Stomach (tissue), 19 donors: ENCODE data around the gene ARHGAP29. TPM values are rescaled to one million over a fixed set of nuclear protein-coding genes. Genes with fewer than 3 reads are reported as not detected.

ENCODE experiments used
- DNase-seq, 2 donors: peaks; one replicate each; pipeline versions ENCODE4 v3.0.0 to v3.0.0-alpha.2; 2013 to 2019
- H3K27ac ChIP-seq, 5 donors: fragments of 200-600 bp in 4 of 5; sonication (generic) in 4 of 5; one replicate each; pipeline ENCODE4 v1.5.1; 2013 to 2019; ENCODE audit warnings: mild to moderate bottlenecking in 1 of 5, moderate library complexity in 1 of 5
- H3K27me3 ChIP-seq, 3 donors: fragments of 200-600 bp; sonication (generic); one replicate each; pipeline ENCODE4 v1.5.1; 2017 to 2019; ENCODE audit warnings: mixed run types in 1 of 3
- H3K36me3 ChIP-seq, 4 donors: fragments of 200-600 bp; sonication (generic); 1 replicate in 3 of 4; 2 replicates in 1 of 4; pipeline ENCODE4 v1.5.1; 2016 to 2019
- H3K4me1 ChIP-seq, 4 donors: fragments of 200-600 bp; sonication (generic); one replicate each; pipeline ENCODE4 v1.5.1; 2016 to 2019
- H3K4me3 ChIP-seq, 4 donors: fragments of 200-600 bp; sonication (generic) in 3 of 4; one replicate each; pipeline ENCODE4 v1.5.1; 2016 to 2019; ENCODE audit warnings: mild to moderate bottlenecking in 1 of 4
- H3K9me3 ChIP-seq, 4 donors: fragments of 200-600 bp; sonication (generic); one replicate each; pipeline ENCODE4 v1.5.1; 2016 to 2019
- CTCF ChIP-seq, 7 experiments: fragments of 450-650 bp in 4 of 7; fragments of 200-600 bp in 3 of 7; sonication (generic) in 3 of 7; IDR thresholded peaks; one replicate each; pipeline ENCODE4 v1.5.1; 2016 to 2019; ENCODE audit warnings: antibody characterized with exemption in 7 of 7, control low read depth in 2 of 7, mild to moderate bottlenecking in 1 of 7
- EP300 ChIP-seq: sonication (generic); formaldehyde crosslinking; IDR thresholded peaks from one replicate; pipeline ENCODE4 v1.6.1; 2017; ENCODE audit warnings: antibody characterized with exemption
- POLR2A ChIP-seq, 4 donors: fragments of 450-650 bp; IDR thresholded peaks; one replicate each; pipeline ENCODE4 v1.6.1; 2016; ENCODE audit warnings: antibody characterized with exemption in 4 of 4, control low read depth in 2 of 4, mild to moderate bottlenecking in 1 of 4, moderate library complexity in 1 of 4
- POLR2AphosphoS5 ChIP-seq, 3 donors: sonication (generic); formaldehyde crosslinking; IDR thresholded peaks; one replicate each; pipeline ENCODE4 v1.6.1; 2016; ENCODE audit warnings: antibody characterized with exemption in 3 of 3
- WGBS, 5 donors: extraction: QIAGEN DNeasy Blood & Tissue Kit in 3 of 5; methylation state at CpG; one replicate each; pipeline versions ENCODE4 v1.1.5 to v1.1.7; 2013 to 2018; 5-methylcytosine and 5-hydroxymethylcytosine counted together
- intact Hi-C: fragments of 100-400 bp; cut with DNase I; formaldehyde crosslinking; loops from one replicate; pipeline ENCODE4 v1.15.1; 2023; ENCODE audit warnings: low total_unique reads
- long read RNA-seq, 10 donors: transcript quantifications; one replicate each; lab custom pipeline, GENCODE V29; 2026
- polyA plus RNA-seq, 3 donors: library from polyadenylated mRNA; stranded (reverse); fragments of 200-250 nt; gene quantifications; one replicate each; pipeline ENCODE4 v1.2.3, GENCODE V29; 2013
- total RNA-seq, 5 donors: library from RNA; depleted of rRNA; stranded (reverse); fragments of >200 nt; gene quantifications; one replicate each; pipeline versions ENCODE4 v1.1.0 to v1.2.3, GENCODE V29; 2014 to 2016
- donor health status: healthy with polysubstance abuse.
- donor health status: Bipolar disorder and iron deficiency.
- donor health status: healthy.

Gene ARHGAP29
- total RNA-seq = 10 to 100 TPM in 4 of 5 donors, 1 to 10 TPM in 1; 8.1 to 90.9 (median 30.1) TPM
- polyA plus RNA-seq = 1 to 10 TPM; 4.4 to 8.9 (median 5.4) TPM
- long read RNA-seq, donor 1 = 0 reads
- long read RNA-seq, donor 2 = 0 reads
- long read RNA-seq, donor 3 = 0 reads
- long read RNA-seq, donor 4 = 0 reads
- long read RNA-seq, donor 5, full-length matches to known transcripts = 1 of 1 reads
- long read RNA-seq, donor 5, partial matches to known transcripts = 0 of 1 reads
- long read RNA-seq, donor 5, other reads (novel, unspliced or antisense) = 0 of 1 reads
- long read RNA-seq, donor 6 = 0 reads
- long read RNA-seq, donor 7 = 0 reads
- long read RNA-seq, donor 8, full-length matches to known transcripts = 1 of 1 reads
- long read RNA-seq, donor 8, partial matches to known transcripts = 0 of 1 reads
- long read RNA-seq, donor 8, other reads (novel, unspliced or antisense) = 0 of 1 reads
- long read RNA-seq, donor 9, partial matches to known transcripts = 0 of 1 reads
- long read RNA-seq, donor 9, other reads (novel, unspliced or antisense) = 0 of 1 reads
- long read RNA-seq, donor 10 = 0 reads

GRCh38 chr1:94237291-94238226 lies at the start of gene ARHGAP29:
ARHGAP29 (minus strand) TSS chr1:94237584; CDS start chr1:94231611, 5,973 bp downstream.
- H3K36me3 ChIP-seq = no peaks in the 10 kb centered on the region

GRCh38 chr1:94286864-94287437 lies 49.6 kb upstream of the ARHGAP29 start:
- TF ChIP-seq CTCF (IDR thresholded peaks at IDR 0.05) (no peak), EP300 (no peak), POLR2A (IDR thresholded peaks at IDR 0.05) (no peak), POLR2AphosphoS5 (IDR thresholded peaks at IDR 0.05) (no peak)
- Histone ChIP-seq H3K4me3 (no peak overlapping the region), H3K27me3 (no peaks in the 10 kb centered on the region), H3K9me3 (no peaks in the 10 kb centered on the region), H3K36me3 (no peaks in the 10 kb centered on the region), H3K4me1 (peaks cover 0 to 26% (median 10%) of the 10 kb centered on the region in 4 donors), H3K27ac (peak overlapping the region in 1 of 5 donors; percentile 32)
- intact Hi-C loops = no loop called here
- peak in 1 of 2 donors; percentile 33 for DNase-seq
- 21 to 43% (median 30%) methylated on average over 3 of the region's 3 CpGs for WGBS, 5 donors

More at GRCh38 chr1:94237291-94238226, at the start of gene ARHGAP29:
- peak within 1 kb of the TSS; percentile 57 to 88 (median 86) for H3K4me3 ChIP-seq
- H3K4me1 ChIP-seq = peaks cover 0 to 53% (median 23%) of the 10 kb centered on the region in 4 donors
- TF ChIP-seq POLR2A (IDR thresholded peaks at IDR 0.05) = no peak
- TF ChIP-seq CTCF (IDR thresholded peaks at IDR 0.05) = peak in 1 of 7 experiments; percentile 1
- peak; percentile 72 to 94 (median 93) for TF ChIP-seq POLR2AphosphoS5 (IDR thresholded peaks at IDR 0.05)
- WGBS, 5 donors = 5 to 12% (median 8%) methylated on average over 42 to 88 of the region's 88 CpGs
- H3K9me3 ChIP-seq = no peaks in the 10 kb centered on the region
- H3K27me3 ChIP-seq = peaks cover 0 to 21% (median 0%) of the 10 kb centered on the region in 3 donors
- DNase-seq = peak; percentile 88 to 96
- intact Hi-C loops = loop anchor here (10.0 kb wide), 3 partner anchors 97 to 203 kb away; no protein-coding TSS in a partner anchor
- peak within 1 kb of the TSS; percentile 87 to 98 (median 95) for H3K27ac ChIP-seq

GRCh38 chr1:94285031-94285654 lies 47.8 kb upstream of the ARHGAP29 start:
- WGBS, 5 donors = 50 to 63% (median 61%) methylated on average over 4 of the region's 4 CpGs
- Histone ChIP-seq H3K27me3 (no peaks in the 10 kb centered on the region), H3K4me3 (no peak overlapping the region), H3K4me1 (peaks cover 0 to 35% (median 15%) of the 10 kb centered on the region in 4 donors), H3K9me3 (no peaks in the 10 kb centered on the region), H3K36me3 (no peaks in the 10 kb centered on the region), H3K27ac (peak overlapping the region in 1 of 5 donors; percentile 26)
- intact Hi-C loops = no loop called here
- no peak for DNase-seq
- TF ChIP-seq CTCF (IDR thresholded peaks at IDR 0.05) (no peak), POLR2A (IDR thresholded peaks at IDR 0.05) (no peak), POLR2AphosphoS5 (IDR thresholded peaks at IDR 0.05) (no peak), EP300 (no peak)
